H1 (cell line): ENCODE results near the gene TTC31. TPM values are rescaled to one million over a fixed set of nuclear protein-coding genes. Genes with fewer than 3 reads are reported as not detected.

Source experiments
- CTCF ChIA-PET: fragments of 300-600 bp; sonication (Branson Sonifier 250); formaldehyde crosslinking; loops from one replicate; lab custom pipeline; 2021; ENCODE audit not compliant: partially characterized antibody; lab: Charles Lee
- POLR2A ChIA-PET: fragments of 300-600 bp; sonication (Branson Sonifier 250); formaldehyde crosslinking; loops from one replicate; lab custom pipeline; 2021; ENCODE audit warnings: inconsistent platforms; ENCODE audit not compliant: partially characterized antibody; lab: Charles Lee
- DNase-seq, 2 experiments: peaks; one replicate each; pipeline versions ENCODE4 v3.0.0 to v3.0.0-alpha.2; 2010 to 2022; ENCODE audit warnings: low spot score in 2 of 2, low read depth in 1 of 2, mixed read lengths in 1 of 2
- FAIRE-seq: peaks from 2 replicates; lab custom pipeline; 2011; peaks lifted over from hg19 to GRCh38; lab: Jason Lieb, UNC
- H2AFZ ChIP-seq: 2 replicates; pipeline ENCODE4 v1.8.1; 2012; ENCODE audit warnings: low read length, inconsistent platforms
- H2AK5ac ChIP-seq: 2 replicates; pipeline ENCODE4 v1.6.1; 2013; ENCODE audit warnings: low read depth, low read length
- H2BK120ac ChIP-seq: replicated peaks from 2 replicates; pipeline ENCODE3; 2013; ENCODE audit warnings: low read depth, low read length, inconsistent platforms
- H2BK12ac ChIP-seq: 2 replicates; pipeline ENCODE4 v1.6.1; 2013; ENCODE audit warnings: low read depth, low read length
- H2BK15ac ChIP-seq: 2 replicates; pipeline ENCODE4 v1.6.1; 2013; ENCODE audit warnings: low read length
- H2BK20ac ChIP-seq: 2 replicates; pipeline ENCODE4 v1.6.1; 2013; ENCODE audit warnings: low read length
- H2BK5ac ChIP-seq: 2 replicates; pipeline ENCODE4 v1.6.1; 2013; ENCODE audit warnings: low read depth, low read length
- H3K14ac ChIP-seq: 2 replicates; pipeline ENCODE4 v1.6.1; 2013; ENCODE audit warnings: inconsistent platforms; ENCODE audit not compliant: insufficient read length
- H3K18ac ChIP-seq: 2 replicates; pipeline ENCODE4 v1.6.1; 2013; ENCODE audit warnings: low read length; ENCODE audit errors: extremely low read depth
- H3K23ac ChIP-seq: 2 replicates; pipeline ENCODE4 v1.6.1; 2013; ENCODE audit warnings: inconsistent platforms; ENCODE audit not compliant: insufficient read length
- H3K23me2 ChIP-seq: 2 replicates; pipeline ENCODE4 v1.6.1; 2013; ENCODE audit warnings: low read depth, low read length
- H3K27ac ChIP-seq: 2 replicates; pipeline ENCODE4 v1.6.1; 2011; ENCODE audit warnings: low read depth, low read length, inconsistent platforms
- H3K27me3 ChIP-seq, 4 experiments: replicated peaks in 1 of 4; 1 replicate in 1 of 4; 2 replicates in 3 of 4; pipeline versions ENCODE4 v1.6.1 to v1.8.1; 2011 to 2013; ENCODE audit warnings: low read length in 3 of 4, mild to moderate bottlenecking in 3 of 4, inconsistent platforms in 2 of 4, mixed read lengths in 2 of 4, moderate library complexity in 1 of 4; ENCODE audit not compliant: control insufficient read depth in 3 of 4, insufficient read depth in 3 of 4; ENCODE audit errors: extremely low read depth in 1 of 4
- H3K36me3 ChIP-seq, 4 experiments: 2 replicates each; pipeline versions ENCODE4 v1.6.1 to v1.8.1; 2011 to 2013; ENCODE audit warnings: mild to moderate bottlenecking in 4 of 4, low read length in 3 of 4, moderate library complexity in 2 of 4, control low read depth in 1 of 4, inconsistent platforms in 1 of 4; ENCODE audit not compliant: insufficient read depth in 4 of 4, control insufficient read depth in 2 of 4
- H3K4ac ChIP-seq: replicated peaks from 2 replicates; pipeline ENCODE3; 2013; ENCODE audit warnings: low read length, low read depth, mixed read lengths, inconsistent platforms; ENCODE audit not compliant: insufficient read length
- H3K4me1 ChIP-seq, 4 experiments: replicated peaks in 1 of 4; 1 replicate in 1 of 4; 2 replicates in 3 of 4; pipeline versions ENCODE4 v1.6.1 to v1.8.1; 2011 to 2013; ENCODE audit warnings: low read length in 3 of 4, inconsistent platforms in 2 of 4, mixed read lengths in 1 of 4; ENCODE audit not compliant: insufficient read depth in 4 of 4, control insufficient read depth in 3 of 4
- H3K4me2 ChIP-seq, 2 experiments: 2 replicates each; pipeline versions ENCODE4 v1.6.1 to v1.8.1; 2011 to 2013; ENCODE audit warnings: low read depth in 2 of 2, low read length in 2 of 2, control low read depth in 1 of 2, inconsistent platforms in 1 of 2, mild to moderate bottlenecking in 1 of 2; ENCODE audit not compliant: insufficient read depth in 1 of 2
- H3K4me3 ChIP-seq, 4 experiments: fragments of 200-600, 300-600 bp in 1 of 4; sonication (generic), shearing (Covaris generic), sonication (Bioruptor Twin) in 1 of 4; 2 replicates each; pipeline versions ENCODE4 v1.5.1 to v1.8.1; 2011 to 2016; ENCODE audit warnings: low read length in 4 of 4, low read depth in 3 of 4, control low read depth in 2 of 4, inconsistent platforms in 2 of 4, mild to moderate bottlenecking in 2 of 4, mixed read lengths in 1 of 4, moderate library complexity in 1 of 4; ENCODE audit not compliant: insufficient read depth in 2 of 4; ENCODE audit errors: extremely low read depth in 1 of 4
- H3K56ac ChIP-seq: replicated peaks from 2 replicates; pipeline ENCODE3; 2013; ENCODE audit warnings: low read depth, mild to moderate bottlenecking, mixed read lengths, low read length, inconsistent platforms; ENCODE audit not compliant: insufficient read length
- H3K79me1 ChIP-seq: 2 replicates; pipeline ENCODE4 v1.6.1; 2013; ENCODE audit warnings: low read depth, low read length, control low read depth
- H3K79me2 ChIP-seq, 2 experiments: 2 replicates each; pipeline versions ENCODE4 v1.6.1 to v1.8.1; 2012 to 2013; ENCODE audit warnings: low read length in 2 of 2, mild to moderate bottlenecking in 2 of 2, inconsistent platforms in 1 of 2; ENCODE audit not compliant: insufficient read depth in 2 of 2, control insufficient read depth in 1 of 2
- H3K9ac ChIP-seq, 4 experiments: replicated peaks in 1 of 4; 1 replicate in 1 of 4; 2 replicates in 3 of 4; pipeline versions ENCODE4 v1.6.1 to v1.8.1; 2011 to 2013; ENCODE audit warnings: low read depth in 3 of 4, low read length in 3 of 4, control low read depth in 2 of 4, mild to moderate bottlenecking in 2 of 4, moderate library complexity in 2 of 4, inconsistent platforms in 1 of 4; ENCODE audit errors: extremely low read depth in 1 of 4
- H3K9me3 ChIP-seq, 2 experiments: 2 replicates each; pipeline versions ENCODE4 v1.6.1 to v1.8.1; 2012 to 2013; ENCODE audit warnings: mild to moderate bottlenecking in 2 of 2, moderate library complexity in 2 of 2, control low read depth in 1 of 2, inconsistent platforms in 1 of 2, low read depth in 1 of 2, low read length in 1 of 2, mixed read lengths in 1 of 2; ENCODE audit not compliant: insufficient read depth in 2 of 2
- H4K20me1 ChIP-seq, 2 experiments: replicated peaks in 1 of 2; 2 replicates each; pipeline versions ENCODE3 to v1.8.1; 2011 to 2013; ENCODE audit warnings: inconsistent platforms in 2 of 2, low read length in 2 of 2, mild to moderate bottlenecking in 1 of 2; ENCODE audit not compliant: insufficient read depth in 2 of 2, control insufficient read depth in 1 of 2
- H4K5ac ChIP-seq: 2 replicates; pipeline ENCODE4 v1.6.1; 2013; ENCODE audit warnings: low read length, low read depth, mixed read lengths, inconsistent platforms; ENCODE audit not compliant: insufficient read length
- H4K8ac ChIP-seq: 2 replicates; pipeline ENCODE4 v1.8.0; 2013; ENCODE audit warnings: mild to moderate bottlenecking, moderate library complexity, low read length, inconsistent platforms; ENCODE audit not compliant: insufficient read depth; ENCODE audit errors: extremely low read depth
- H4K91ac ChIP-seq: replicated peaks from 2 replicates; pipeline ENCODE3; 2013; ENCODE audit warnings: low read length, mixed read lengths, inconsistent platforms; ENCODE audit not compliant: insufficient read length
- CHD2 ChIP-seq: IDR thresholded peaks from 2 replicates; pipeline ENCODE4 v1.6.1; 2012; ENCODE audit warnings: low read length, improper control_type of control experiment
- CREB1 ChIP-seq: IDR thresholded peaks from 2 replicates; pipeline ENCODE4 v1.6.1; 2012; ENCODE audit warnings: inconsistent platforms
- E2F6 ChIP-seq: IDR thresholded peaks from 2 replicates; pipeline ENCODE4 v1.6.1; 2012; ENCODE audit warnings: inconsistent platforms
- GTF2F1 ChIP-seq: IDR thresholded peaks from 2 replicates; pipeline ENCODE4 v1.6.1; 2012; ENCODE audit warnings: low read depth, low read length, improper control_type of control experiment, borderline replicate concordance
- KDM5A ChIP-seq: fragments of 200-600 bp; IDR thresholded peaks from 2 replicates; pipeline ENCODE4 v1.7.1; 2012; ENCODE audit warnings: mild to moderate bottlenecking, low read length, inconsistent platforms, mixed read lengths
- NANOG ChIP-seq: IDR thresholded peaks from 2 replicates; pipeline ENCODE4 v1.6.1; 2011; ENCODE audit warnings: low read length, low read depth, mild to moderate bottlenecking, inconsistent platforms; ENCODE audit not compliant: insufficient read depth, poor library complexity, severe bottlenecking
- RNF2 ChIP-seq: fragments of 200-900, 300-1000 bp; sonication (generic); IDR thresholded peaks from 2 replicates; pipeline ENCODE4 v1.7.1; 2016; ENCODE audit warnings: borderline replicate concordance, low read depth, mild to moderate bottlenecking, antibody characterized with exemption, low read length; ENCODE audit not compliant: poor library complexity, severe bottlenecking; ENCODE audit errors: missing control alignments
- SAP30 ChIP-seq: fragments of 300-600 bp; sonication (generic); IDR thresholded peaks from 2 replicates; pipeline ENCODE4 v1.7.1; 2012; ENCODE audit warnings: low read length, moderate library complexity, mild to moderate bottlenecking, inconsistent platforms; ENCODE audit not compliant: insufficient read depth, insufficient replicate concordance
- SIX5 ChIP-seq: IDR thresholded peaks from 2 replicates; pipeline ENCODE4 v1.6.1; 2011; ENCODE audit warnings: mild to moderate bottlenecking, low read depth, low read length
- SP2 ChIP-seq: IDR thresholded peaks from 2 replicates; pipeline ENCODE4 v1.6.1; 2012; ENCODE audit warnings: mild to moderate bottlenecking, low read length, inconsistent platforms
- SUZ12 ChIP-seq: fragments of 200-600 bp; sonication (generic); IDR thresholded peaks from 2 replicates; pipeline ENCODE4 v1.6.1; 2012; ENCODE audit warnings: mild to moderate bottlenecking, inconsistent platforms, low read length, moderate library complexity, mixed read lengths
- TAF1 ChIP-seq: IDR thresholded peaks from 2 replicates; pipeline ENCODE4 v1.6.1; 2011; ENCODE audit warnings: mild to moderate bottlenecking, low read depth, low read length
- TAF7 ChIP-seq: optimal IDR thresholded peaks from 2 replicates; pipeline ENCODE3; 2011; ENCODE audit warnings: low read depth, mild to moderate bottlenecking, inconsistent platforms, low read length, moderate library complexity, borderline replicate concordance
- WGBS, 2 experiments: shearing (Covaris generic) in 1 of 2; methylation state at CpG; one replicate each; pipeline versions ENCODE4 v1.1.6 to v1.1.7; 2013 to 2015; ENCODE audit warnings: low lambda C conversion rate in 2 of 2, mixed read lengths in 2 of 2, inconsistent platforms in 1 of 2, low coverage in 1 of 2, missing lambda C conversion rate in 1 of 2; ENCODE audit not compliant: insufficient replicate concordance in 2 of 2, insufficient coverage in 1 of 2, insufficient read length in 1 of 2; ENCODE audit errors: extremely low coverage in 1 of 2, missing lambda C conversion rate in 1 of 2; 5-methylcytosine and 5-hydroxymethylcytosine counted together
- polyA plus RNA-seq, 7 experiments: library from polyadenylated mRNA; depleted of rRNA in 3 of 7; stranded (reverse) in 5 of 7; unstranded in 2 of 7; fragments of >200 nt in 5 of 7; fragments of 200-250 nt in 2 of 7; gene quantifications; 1 replicate in 5 of 7; 2 replicates in 1 of 7; 4 replicates in 1 of 7; pipeline versions ENCODE4 v1.2.1 to v1.2.3, GENCODE V29; 2011 to 2013; ENCODE audit warnings: missing spikeins in 2 of 7, mixed read lengths in 2 of 7
- total RNA-seq: library from RNA; stranded (reverse); fragmentation: NEBNext Ultra II Directional; extraction: Animal tissue kit (Norgen Biotek cat#: 25700); gene quantifications from 2 replicates; pipeline ENCODE4 v1.2.1, GENCODE V29; 2021

The TTC31 gene
- total and polyA plus RNA-seq, 2 of the 8 experiments (the other 6 are each of a cell fraction or from before 2014, with no cell fraction given): 28.8 to 29.9 TPM

GRCh38 chr2:74495440-74495839 is 12.6 kb downstream of the TTC31 start:
- Histone ChIP-seq H3K56ac (no peak overlapping the region), H3K79me2 (no peaks in the 10 kb centered on the region), H2BK20ac (no peak overlapping the region), H3K4me1 (peaks cover 3 to 26% (median 13%) of the 10 kb centered on the region in 4 experiments), H3K27me3 (peaks cover 43 to 56% (median 54%) of the 10 kb centered on the region in 4 experiments), H3K14ac (no peak overlapping the region), H2BK12ac (no peak overlapping the region), H4K5ac (no peak overlapping the region), H3K4me3 (no peak overlapping the region), H2BK5ac (no peak overlapping the region), H3K9me3 (no peaks in the 10 kb centered on the region), H2BK120ac (no peak overlapping the region), H3K4me2 (no peak overlapping the region), H4K8ac (no peak overlapping the region), H3K79me1 (no peaks in the 10 kb centered on the region), H4K20me1 (peaks cover 1 to 12% of the 10 kb centered on the region in 2 experiments), H3K23ac (no peak overlapping the region), H3K36me3 (peaks cover 7 to 20% (median 17%) of the 10 kb centered on the region in 4 experiments), H2AFZ (no peak overlapping the region), H3K9ac (no peak overlapping the region), H2BK15ac (no peak overlapping the region), H3K4ac (no peak overlapping the region), H3K27ac (no peak overlapping the region), H2AK5ac (no peak overlapping the region), H3K18ac (no peak overlapping the region), H3K23me2 (peaks cover 20% of the 10 kb centered on the region; the same call in 1 of the 2 replicates), H4K91ac (no peak overlapping the region)
- CTCF ChIA-PET: interaction anchor here (0.9 to 2.1 kb wide), 2 partner anchors 12 to 93 kb away, joined by 3 to 8 read pairs; partner anchors contain the start of genes CCDC142 and TTC31
- DNase-seq: no peak
- no peak for FAIRE-seq
- 75% methylated on average over 1 of the region's 1 CpG; no CpG with 5 or more reads in 1 of the 2 experiments for WGBS, 2 experiments
- POLR2A ChIA-PET: interaction anchor here (0.7 to 9.4 kb wide), 8 partner anchors 9 to 37 kb away, joined by 3 to 73 read pairs (median 18); partner anchors contain the start of genes AUP1, CCDC142, HTRA2 and MOGS
- no peak for TF ChIP-seq SUZ12
- no peak for TF ChIP-seq TAF1
- no peak for TF ChIP-seq E2F6
- no peak for TF ChIP-seq CREB1
- TF ChIP-seq SIX5: no peak
- no peak for TF ChIP-seq CHD2
- TF ChIP-seq NANOG: no peak
- TF ChIP-seq TAF7: no peak
- TF ChIP-seq KDM5A: no peak
- TF ChIP-seq SP2: no peak
- no peak for TF ChIP-seq GTF2F1
- TF ChIP-seq SAP30: no peak
- no peak for TF ChIP-seq RNF2
